GM19395 (cell line): Measurements from ENCODE around the gene SAMD9L.
A peak's percentile ranks its signal among the peaks of the same experiment; 100 is the strongest.

ENCODE experiments used
- ATAC-seq: cut with Tn5 transposase; IDR thresholded peaks from one replicate; pipeline ENCODE4 v1.9.1; 2021; ENCODE audit warnings: mild to moderate bottlenecking, moderate library complexity; ENCODE audit not compliant: unreplicated experiment

SAMD9L gene

DNA sequence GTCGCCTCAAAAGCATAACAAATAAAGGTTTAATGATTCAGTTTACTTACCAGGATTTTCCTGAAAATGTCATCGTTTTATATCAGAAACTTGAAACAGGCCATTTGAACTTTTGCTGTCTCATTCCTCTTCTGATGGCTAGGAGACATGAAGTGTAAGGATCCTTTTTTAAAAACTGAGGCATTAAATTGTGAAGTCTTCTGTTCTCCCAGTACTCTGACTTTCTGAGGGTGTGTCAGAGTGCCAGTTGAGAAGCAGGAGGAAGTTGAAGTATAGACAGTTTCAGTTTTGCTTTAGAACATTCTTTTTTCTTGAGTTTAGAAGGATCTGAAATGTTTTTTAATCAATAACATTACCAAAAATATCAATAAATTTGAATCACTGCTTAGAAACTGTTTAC lies at the start of gene SAMD9L:
Gene SAMD9L, minus strand, starts transcription at position 242 of the 400 bp plus-strand sequence. CDS start 12,414 bp downstream, outside the sequence.
- ATAC-seq, result peak; percentile 69

DNA sequence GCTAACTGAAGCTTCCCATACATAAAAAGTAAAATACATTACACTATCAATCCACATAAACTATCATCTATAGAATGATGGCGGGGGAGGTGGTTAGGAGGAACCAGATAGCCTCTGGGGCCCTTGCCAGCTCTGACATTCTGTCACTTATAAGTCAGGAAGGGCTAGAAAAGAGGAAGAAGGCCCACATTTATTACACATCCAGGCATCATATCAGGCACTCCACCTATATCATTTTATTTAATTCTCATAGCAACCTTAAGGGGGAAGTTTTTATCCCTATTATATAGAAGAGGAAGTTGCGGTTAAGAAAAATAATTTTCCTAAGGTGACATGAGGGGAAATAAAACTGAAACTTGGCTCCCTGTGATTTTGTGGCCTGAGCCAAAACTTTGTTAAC lies 48.2 kb upstream of the SAMD9L start:
- ATAC-seq, result no peak

DNA sequence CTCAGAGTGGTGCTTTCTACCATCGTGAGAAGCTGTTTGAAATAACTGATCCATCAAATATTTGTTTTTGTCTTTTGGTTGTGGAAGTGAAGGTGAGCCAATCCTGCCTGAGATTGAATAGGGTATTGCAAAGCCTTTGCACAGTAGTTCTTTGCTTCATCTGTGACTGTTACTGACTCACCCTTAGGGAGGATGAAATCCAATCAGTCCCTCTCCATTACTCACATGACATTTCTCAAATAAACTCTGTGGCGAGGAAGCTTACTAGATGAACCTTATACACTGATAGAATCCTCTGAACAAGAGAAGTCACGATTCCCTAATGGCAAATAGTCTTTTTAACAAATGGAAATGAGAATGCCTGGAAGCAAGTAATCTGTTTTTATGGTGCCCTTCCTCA lies 46.2 kb upstream of the SAMD9L start:
- no peak for ATAC-seq

DNA sequence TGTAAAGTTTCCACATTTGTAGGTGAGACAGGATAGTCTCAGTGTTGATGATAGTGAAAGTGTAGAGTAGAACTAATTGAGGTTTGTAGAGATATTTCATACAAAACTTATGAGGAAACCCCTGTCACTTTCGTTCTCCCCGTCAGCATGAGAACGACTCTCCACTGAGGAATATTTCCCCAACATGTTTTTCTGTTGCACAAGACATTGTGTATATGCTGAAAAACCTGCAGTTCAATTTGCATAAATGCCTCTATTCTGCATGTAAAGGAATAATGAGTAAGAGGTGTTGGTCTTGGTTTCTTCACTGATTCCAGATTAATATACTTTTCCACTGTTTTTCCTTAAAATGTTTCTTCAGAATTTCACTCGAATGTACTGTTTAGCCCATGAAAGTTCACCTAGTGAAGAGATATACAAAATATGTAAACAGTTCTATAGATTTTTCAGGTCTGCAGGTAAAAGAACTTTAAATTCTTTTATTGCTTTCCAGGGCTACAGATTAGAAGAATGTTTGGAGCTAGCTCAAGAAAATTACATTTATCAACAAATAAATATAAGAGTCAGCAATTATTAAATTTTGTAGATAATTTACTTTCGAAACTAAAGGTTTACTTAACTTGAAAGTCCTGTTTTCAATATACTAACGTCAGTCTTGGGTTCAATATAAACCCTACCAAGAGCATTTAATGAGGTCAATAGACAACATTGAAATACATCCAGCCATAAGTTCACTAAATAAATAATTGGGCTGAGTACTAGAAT lies 40.9 kb upstream of the SAMD9L start:
- no peak for ATAC-seq

DNA sequence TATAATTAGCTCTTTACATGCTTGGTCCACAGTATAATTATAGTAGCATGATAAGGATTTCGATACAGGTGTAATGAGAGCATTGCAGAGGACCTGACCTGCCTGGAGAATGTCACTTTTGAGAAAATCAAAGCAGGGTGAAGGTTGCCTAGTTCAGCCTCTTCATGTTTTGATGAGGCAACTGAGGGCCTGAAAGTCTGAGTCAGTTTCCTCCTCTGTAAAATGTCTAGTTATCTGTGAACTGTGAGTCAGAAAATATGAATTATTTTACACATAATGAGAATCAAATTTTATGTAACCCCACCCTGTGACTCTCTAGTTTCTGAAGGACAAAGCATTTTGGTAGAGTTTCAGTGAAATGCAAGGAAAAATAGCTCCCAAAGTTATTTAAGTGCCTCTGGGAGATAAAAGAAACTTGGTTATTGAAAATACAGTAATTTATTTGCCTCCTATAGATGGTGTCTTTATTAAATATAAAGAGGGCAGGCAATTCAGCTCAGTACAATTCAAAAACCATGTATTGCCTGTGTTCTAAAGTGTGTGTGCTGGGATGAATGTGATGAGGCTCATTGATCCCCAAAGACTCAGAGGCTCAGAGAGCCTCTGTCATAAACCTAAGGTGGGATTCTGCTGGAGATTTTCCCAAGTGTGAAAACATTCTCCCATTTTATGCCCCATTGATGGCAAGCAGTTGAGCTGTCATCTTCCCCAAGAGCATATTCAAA lies 37.3 kb upstream of the SAMD9L start:
- no peak for ATAC-seq

DNA sequence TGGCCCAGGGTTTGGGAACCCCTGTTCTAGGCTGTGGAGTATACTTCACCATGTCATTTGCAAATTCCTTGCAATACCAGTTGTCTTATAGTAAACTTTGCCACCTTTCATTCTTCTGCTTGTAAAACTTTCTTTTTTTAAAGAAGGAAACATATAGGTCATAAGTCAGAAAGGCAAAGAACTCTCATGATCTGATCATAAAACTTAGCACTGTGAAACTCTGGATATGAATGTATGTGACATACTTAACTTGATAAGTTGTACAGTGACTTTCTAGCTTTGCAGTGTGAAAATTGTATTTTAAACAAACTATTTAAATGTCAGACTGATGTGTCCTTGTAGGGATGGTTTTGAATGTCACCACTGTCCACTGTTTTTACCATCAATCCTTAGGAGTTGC lies 31.0 kb upstream of the SAMD9L start:
- ATAC-seq, result no peak

DNA sequence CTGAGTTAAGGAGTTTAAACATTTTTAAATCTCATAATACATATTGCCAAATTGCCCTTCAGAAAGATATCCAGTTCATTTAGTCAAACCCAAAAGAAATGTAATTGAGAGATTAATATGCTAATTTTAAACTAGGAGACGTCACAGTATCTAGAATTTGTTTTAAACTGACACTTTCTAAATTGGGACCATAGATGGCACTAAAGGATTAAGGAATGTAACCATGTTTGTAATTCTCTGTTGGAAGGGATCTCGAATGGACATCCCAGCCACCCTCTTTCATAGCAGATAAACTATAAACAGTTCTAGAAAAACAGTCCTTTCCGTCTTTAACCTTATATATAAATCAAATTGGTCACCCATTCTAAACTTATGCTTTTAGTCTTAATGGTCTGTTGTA lies 30.0 kb upstream of the SAMD9L start:
- no peak for ATAC-seq

DNA sequence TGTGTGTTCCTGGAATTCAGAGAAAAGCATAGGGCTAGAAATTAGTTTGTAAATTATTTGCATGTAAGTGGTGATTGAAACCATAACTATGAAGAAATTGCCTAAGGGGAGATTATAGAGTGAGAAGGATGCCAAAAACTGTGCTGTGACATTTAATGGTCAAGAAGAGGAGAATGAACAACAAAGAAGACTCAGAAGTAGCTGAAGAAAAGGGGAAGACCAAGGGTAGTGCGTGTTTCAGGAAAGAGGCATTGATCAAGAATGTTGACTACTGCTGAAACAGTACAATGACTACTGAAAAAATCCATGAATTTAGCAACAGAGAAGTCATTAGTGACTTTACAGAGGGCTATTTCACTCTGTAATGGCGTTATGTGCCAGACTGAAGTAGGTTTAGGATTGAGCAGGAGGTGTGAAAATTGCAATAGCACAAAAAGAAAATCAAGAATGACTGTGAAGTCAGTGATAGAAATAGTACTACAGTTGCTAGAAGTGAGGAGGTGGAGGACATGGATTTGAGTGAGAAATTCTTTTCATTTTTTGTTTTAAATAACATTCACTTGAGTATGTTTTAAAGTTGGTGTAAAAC lies 28.9 kb upstream of the SAMD9L start:
- ATAC-seq, result no peak

DNA sequence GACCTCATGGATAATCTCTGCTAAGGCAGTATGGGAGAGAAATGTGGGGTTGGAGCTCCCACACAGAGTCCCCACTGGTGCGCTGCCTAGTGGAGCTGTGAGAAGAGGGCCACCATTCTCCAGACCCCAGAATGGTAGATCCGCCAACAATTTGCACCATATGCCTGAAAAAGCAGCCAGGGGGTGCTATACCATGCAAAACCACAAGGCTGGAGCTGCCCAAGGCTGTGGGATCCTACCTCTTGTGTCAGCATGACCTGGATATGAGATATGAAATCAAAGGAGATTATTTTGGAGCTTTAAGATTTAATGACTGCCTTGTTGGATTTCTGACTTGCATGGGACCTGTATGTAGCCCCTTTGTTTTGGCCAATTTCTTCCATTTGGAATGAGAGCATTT lies 27.0 kb upstream of the SAMD9L start:
- ATAC-seq, result no peak

DNA sequence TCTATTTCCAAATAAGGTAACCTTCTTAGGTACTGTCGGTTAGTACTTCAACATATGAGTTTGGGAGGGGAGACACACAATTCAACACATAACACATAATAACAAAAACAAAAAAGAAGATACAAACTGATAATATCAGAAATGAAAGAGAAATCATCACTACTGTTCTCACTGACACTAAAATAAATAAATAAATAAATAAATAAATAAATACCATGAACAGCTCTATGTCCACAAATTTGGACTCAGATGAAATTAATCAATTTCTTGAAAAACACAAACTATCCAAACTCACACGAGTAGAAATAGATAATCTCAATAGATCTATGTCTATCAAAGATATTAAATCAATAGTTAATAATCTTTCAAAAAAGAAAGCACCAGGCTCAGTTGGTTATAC lies 24.5 kb upstream of the SAMD9L start:
- ATAC-seq, result no peak

DNA sequence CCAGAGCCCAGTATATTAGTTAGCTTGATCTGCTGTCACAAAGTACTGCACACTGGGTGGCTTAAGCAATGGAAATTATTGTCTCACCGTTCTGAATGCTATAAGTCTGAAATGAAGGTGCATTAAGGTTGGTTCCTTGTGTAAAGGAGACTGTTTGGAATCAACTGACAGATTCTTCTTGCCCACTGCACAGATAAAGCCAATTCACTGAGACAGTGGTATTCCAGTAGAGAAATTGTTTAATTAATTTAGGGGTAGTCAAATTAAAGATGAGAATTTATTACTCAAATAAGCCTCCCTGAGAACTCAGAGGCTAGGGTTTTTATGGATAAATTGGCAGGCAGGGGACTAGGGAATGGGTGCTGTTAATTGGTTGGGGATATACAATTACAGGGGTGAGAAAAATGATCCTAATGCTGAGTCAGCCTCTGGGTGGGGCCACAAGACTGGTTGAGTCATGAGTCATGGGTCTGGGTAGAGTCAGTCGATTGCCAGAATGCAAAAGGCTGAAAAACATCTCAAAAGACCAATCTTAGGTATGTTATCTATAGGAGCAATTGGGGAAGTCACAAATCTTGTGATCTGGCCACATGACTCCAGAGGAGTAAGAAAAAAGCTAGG lies 23.5 kb upstream of the SAMD9L start:
- no peak for ATAC-seq

DNA sequence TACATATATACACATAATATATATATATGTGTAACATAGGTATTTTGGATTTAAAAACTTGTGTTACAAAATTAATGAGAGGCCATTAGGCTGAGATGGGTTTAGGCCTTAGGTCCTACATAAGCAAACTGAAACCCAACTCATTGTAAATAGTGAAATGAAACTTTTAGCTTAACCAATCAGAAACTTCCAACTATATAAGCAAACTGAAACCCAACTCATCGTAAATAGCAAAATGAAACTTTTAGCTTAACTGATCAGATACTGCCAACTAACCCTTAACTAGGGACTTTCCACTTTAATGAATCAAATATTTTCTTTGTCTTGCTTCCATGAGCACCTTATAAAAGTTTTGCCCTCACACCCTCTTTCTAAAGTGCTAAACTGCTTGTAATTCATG lies 17.3 kb upstream of the SAMD9L start:
- ATAC-seq, result peak; percentile 100

DNA sequence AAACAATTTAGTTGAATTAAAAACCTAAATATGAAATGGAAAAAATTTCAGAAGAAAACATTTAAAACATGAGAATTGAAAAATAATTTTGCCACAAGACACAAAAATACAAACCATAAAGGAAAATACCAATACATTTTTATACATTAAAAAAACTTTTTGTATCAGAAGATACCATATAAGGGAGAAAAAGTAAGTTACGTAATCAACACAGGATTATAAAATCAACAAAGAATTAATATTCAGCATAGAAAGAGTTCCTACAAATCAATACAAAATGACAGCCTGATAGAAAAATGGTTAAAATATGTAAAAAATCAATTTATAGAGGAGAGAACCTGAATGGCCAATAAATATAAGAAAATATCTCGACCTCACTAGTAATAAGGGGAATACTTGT lies 16.6 kb upstream of the SAMD9L start:
- ATAC-seq, result no peak

DNA sequence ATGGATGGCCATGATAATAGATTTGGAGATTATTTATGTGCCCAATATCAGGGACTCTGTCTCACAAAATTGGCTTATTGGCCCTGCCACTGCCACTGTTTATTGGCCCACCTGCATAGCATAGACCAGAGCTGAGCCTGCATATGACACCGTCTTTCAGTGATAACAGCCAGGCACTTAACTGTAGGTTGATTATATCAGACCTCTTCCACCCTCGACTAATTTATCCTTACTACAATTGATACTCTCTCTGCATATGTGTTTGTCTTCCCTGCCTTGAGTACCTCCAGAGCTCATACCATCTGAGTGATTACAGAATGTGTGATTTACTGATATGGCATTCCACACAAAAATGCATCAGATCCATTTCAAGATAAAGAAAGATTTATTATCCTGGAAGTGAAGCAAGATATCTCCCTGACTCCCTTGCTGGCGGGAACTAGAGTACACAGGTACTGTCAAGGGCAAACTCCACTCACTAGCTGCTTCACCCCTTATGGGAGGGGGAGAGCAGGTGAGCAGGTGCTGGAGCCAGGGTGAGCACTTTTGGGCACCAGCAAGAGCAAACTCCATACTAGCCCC lies 13.1 kb upstream of the SAMD9L start:
- no peak for ATAC-seq

DNA sequence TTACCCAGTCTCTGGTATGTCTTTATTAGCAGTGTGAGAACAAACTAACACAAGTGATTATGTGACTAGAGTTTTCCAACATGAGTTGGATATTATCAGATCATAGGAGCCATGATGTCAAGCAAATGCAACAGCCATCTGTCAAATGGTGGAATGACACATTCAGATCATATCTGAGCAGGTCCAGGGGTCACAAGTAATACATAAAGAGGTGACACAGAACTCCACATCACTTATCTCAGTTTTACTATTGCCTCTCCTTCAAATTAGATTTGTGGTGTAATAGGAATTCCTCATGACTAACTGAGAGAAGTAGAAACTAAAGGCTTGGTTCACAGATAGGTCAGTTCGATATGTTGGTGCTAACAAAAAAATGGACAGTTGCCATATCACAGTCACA lies 12.2 kb upstream of the SAMD9L start:
- ATAC-seq, result no peak

DNA sequence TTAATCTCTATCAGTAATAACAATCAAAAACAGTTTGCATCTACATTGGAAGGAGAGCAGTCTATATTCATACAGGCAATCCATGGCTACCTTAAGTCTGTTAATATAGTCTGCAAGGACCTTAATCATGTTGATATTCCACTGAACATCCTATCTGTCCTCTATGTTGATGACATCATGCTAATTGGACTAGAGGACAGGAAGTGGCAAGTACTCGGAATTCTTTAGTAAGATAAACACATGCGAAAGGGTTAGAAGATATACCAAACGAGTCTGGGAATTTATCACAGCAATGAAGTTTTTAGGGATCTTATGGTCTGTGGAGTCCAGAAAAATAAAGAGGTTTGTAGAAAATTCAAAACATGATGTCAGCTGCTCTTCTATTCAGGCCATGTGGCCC lies 11.3 kb upstream of the SAMD9L start:
- ATAC-seq, result no peak

DNA sequence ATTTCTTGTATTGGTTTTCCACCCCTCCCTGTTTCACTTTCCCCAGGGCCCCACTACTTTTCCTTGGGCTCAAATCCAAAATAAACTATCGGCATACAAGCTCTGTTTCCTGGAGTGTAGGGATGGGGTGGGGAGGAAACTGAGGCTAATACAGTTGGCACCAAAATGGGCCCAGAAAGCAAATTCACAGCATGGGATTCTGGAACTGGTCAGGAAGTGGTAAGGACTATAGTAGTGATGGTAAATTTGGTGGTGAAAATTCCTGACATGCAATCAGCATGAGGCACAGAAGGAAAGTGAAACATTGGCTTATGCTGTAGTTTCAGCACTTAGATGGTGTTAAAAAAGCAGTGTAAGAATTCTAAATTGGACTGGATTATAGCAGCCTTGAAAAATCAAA lies 8.7 kb upstream of the SAMD9L start:
- no peak for ATAC-seq

DNA sequence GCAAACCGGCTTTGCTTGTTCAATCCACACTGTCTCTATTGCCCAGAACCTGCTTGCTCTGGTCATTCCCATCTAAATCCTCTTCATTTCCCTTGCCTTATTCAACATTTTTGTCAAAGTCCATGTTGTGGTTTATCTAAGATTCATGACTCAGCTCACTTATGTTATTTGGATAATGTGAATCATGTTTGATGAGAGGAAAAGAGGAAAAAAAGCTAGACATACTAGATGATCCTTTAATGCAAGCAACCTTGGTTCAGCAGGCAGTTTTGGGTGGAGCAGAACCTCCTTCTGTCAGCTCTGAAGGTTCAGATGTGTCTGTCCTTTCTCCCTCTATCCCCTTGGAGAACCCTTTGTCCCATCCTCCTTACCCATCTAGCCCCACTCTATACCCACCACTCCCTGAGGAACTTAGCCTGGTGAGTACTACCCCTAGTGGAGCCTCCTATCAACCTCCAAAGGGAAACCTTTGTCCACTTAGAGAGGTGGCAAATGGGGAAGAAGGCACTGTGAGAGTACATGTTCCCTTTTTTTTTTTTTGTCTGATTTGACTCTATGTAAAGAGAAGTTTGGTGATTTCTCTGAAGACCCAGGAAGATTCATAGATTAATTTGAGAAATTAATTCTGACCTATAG lies 2.1 kb upstream of the SAMD9L start:
- ATAC-seq, result no peak

DNA sequence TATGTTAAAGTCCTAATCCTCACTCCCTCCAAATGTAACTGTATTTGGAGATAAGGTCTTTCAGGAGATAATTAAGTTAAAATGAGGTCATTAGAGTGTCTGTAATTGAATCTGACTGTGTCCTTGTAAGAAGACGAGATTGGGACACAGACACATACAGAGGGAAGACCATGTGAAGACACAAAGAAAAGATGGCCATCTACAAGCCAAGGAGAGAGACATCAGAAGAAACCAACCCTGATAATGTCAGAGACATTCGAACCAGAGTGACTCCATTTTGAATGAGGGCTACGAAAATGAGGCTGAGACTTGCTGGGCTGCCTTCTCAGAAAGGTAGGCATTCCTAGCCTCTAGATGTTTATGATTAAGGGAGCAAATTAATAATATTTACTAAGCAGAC lies 542 bp upstream of the SAMD9L start:
- ATAC-seq, result no peak

DNA sequence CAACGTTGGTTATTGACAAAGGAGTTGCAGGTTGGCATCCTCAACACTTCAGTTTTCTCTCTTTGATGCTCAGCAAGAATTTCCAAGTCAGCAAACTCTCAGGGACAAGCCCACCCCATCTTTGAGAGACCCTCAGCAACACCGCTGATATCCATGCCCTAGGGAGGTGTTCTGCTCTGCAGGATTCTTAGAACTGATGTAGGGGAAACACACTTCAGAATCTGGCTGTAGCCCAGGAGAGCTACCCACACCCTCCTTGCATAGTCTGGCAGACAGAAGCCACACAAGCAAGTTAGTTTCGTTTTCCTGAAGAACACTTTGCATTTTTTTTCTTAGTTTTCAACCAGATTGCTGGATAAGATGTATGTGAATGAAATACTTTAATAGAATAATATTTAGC lies 822 bp downstream of the SAMD9L start:
- ATAC-seq, result peak; percentile 77
